ENCODE measurements around the gene ADGRA3. TPM values are rescaled to one million over a fixed set of nuclear protein-coding genes. Genes with fewer than 3 reads are reported as not detected.

The ADGRA3 gene
- total RNA-seq, 1 experiment from 2014 or later, result 41.2 TPM

DNA sequence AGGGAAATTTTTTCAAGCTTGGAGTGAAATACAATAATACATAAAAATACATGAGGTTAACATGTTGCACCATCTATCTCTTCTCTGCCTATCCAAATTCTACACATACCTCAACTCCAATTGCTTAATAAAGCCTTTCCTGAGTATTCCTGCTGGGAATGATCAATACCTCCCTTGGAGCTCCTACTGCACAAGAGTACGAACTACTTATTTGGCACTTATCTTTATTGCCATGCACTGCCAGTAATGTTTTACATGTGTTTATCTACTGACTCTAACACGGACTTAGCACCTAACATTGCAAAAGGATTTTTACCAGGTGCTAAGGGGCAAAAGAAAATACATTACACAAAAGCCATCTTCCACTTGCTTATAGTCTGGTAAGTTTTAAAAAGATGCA is 80.2 kb downstream of the ADGRA3 start:
- no TSS peak for BruUV-seq (replicated peaks)
- ATAC-seq, result no peak

DNA sequence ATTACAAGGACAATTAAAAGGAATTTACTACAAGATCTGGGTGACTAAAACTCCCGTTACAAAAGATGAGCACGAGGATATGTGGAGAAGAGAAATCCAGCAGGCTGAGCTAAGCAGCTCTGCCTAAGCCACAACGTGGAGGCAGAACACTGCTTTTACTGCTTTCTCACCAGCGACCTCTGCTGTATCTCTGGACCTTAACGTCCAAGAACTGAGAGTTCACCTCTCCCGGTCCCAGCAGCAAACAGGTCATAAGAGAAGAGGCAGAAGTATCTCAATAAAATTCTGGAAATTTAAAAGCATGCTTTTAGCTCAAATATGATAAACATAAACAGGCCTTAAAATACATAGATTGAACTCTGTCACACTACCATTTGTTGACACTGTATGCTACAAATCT is 81.0 kb downstream of the ADGRA3 start:
- no peak overlapping the region for H3K27ac ChIP-seq (ENCODE audit: low read length)
- intact Hi-C loops (cut with micrococcal nuclease; ENCODE audit: unreplicated experiment), result no loop called here
- in situ Hi-C loops (cut with HindIII; ENCODE audit: low pct_unique_long_range_greater_than_20kb, low sequenced_read_pairs), result no loop called here
- BruUV-seq (replicated peaks), result no TSS peak
- peak; percentile 81; the same call in 1 of the 2 replicates for ATAC-seq
- H3K27me3 ChIP-seq (ENCODE audit: control insufficient read depth, insufficient read depth, low read length), result no peaks in the 10 kb centered on the region
- no peaks in the 10 kb centered on the region for H3K4me1 ChIP-seq (ENCODE audit: control insufficient read depth, insufficient read depth, low read length)
- DNase-seq (ENCODE audit: low read depth, low spot score), result no peak
- ChIA-PET CTCF (no interaction called here), POLR2A (no interaction called here)
- H3K4me3 ChIP-seq (ENCODE audit: low read depth in 2 of 2, low read length in 2 of 2), result no peak overlapping the region
- TF ChIP-seq TCF7L2 (IDR thresholded peaks at IDR 0.05; ENCODE audit: low read depth, low read length), result no peak
- TF ChIP-seq, protein P1, sequence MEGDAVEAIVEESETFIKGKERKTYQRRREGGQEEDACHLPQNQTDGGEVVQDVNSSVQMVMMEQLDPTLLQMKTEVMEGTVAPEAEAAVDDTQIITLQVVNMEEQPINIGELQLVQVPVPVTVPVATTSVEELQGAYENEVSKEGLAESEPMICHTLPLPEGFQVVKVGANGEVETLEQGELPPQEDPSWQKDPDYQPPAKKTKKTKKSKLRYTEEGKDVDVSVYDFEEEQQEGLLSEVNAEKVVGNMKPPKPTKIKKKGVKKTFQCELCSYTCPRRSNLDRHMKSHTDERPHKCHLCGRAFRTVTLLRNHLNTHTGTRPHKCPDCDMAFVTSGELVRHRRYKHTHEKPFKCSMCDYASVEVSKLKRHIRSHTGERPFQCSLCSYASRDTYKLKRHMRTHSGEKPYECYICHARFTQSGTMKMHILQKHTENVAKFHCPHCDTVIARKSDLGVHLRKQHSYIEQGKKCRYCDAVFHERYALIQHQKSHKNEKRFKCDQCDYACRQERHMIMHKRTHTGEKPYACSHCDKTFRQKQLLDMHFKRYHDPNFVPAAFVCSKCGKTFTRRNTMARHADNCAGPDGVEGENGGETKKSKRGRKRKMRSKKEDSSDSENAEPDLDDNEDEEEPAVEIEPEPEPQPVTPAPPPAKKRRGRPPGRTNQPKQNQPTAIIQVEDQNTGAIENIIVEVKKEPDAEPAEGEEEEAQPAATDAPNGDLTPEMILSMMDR (IDR thresholded peaks at IDR 0.05), result peak; percentile 67
- no peaks in the 10 kb centered on the region for H3K9me3 ChIP-seq (ENCODE audit: control insufficient read depth, insufficient read depth, low read depth, low read length)
- H3K36me3 ChIP-seq (ENCODE audit: control insufficient read depth, insufficient read depth, low read length), result no peaks in the 10 kb centered on the region; the same call in 1 of the 2 replicates

More for the DNA sequence above, 80.2 kb downstream of the ADGRA3 start:
- Histone ChIP-seq H3K4me1 (ENCODE audit: control insufficient read depth, insufficient read depth, low read length) (no peaks in the 10 kb centered on the region), H3K36me3 (ENCODE audit: control insufficient read depth, insufficient read depth, low read length) (no peaks in the 10 kb centered on the region; the same call in 1 of the 2 replicates), H3K27me3 (ENCODE audit: control insufficient read depth, insufficient read depth, low read length) (no peaks in the 10 kb centered on the region), H3K27ac (ENCODE audit: low read length) (no peak overlapping the region), H3K9me3 (ENCODE audit: control insufficient read depth, insufficient read depth, low read depth, low read length) (no peaks in the 10 kb centered on the region), H3K4me3 (ENCODE audit: low read depth in 2 of 2, low read length in 2 of 2) (no peak overlapping the region)
- ChIA-PET POLR2A (no interaction called here), CTCF (no interaction called here)
- in situ Hi-C loops (cut with HindIII; ENCODE audit: low pct_unique_long_range_greater_than_20kb, low sequenced_read_pairs) (no loop called here), intact Hi-C loops (cut with micrococcal nuclease; ENCODE audit: unreplicated experiment) (no loop called here)
- TF ChIP-seq, protein P1 (IDR thresholded peaks at IDR 0.05), result no peak
- TF ChIP-seq, protein P2, sequence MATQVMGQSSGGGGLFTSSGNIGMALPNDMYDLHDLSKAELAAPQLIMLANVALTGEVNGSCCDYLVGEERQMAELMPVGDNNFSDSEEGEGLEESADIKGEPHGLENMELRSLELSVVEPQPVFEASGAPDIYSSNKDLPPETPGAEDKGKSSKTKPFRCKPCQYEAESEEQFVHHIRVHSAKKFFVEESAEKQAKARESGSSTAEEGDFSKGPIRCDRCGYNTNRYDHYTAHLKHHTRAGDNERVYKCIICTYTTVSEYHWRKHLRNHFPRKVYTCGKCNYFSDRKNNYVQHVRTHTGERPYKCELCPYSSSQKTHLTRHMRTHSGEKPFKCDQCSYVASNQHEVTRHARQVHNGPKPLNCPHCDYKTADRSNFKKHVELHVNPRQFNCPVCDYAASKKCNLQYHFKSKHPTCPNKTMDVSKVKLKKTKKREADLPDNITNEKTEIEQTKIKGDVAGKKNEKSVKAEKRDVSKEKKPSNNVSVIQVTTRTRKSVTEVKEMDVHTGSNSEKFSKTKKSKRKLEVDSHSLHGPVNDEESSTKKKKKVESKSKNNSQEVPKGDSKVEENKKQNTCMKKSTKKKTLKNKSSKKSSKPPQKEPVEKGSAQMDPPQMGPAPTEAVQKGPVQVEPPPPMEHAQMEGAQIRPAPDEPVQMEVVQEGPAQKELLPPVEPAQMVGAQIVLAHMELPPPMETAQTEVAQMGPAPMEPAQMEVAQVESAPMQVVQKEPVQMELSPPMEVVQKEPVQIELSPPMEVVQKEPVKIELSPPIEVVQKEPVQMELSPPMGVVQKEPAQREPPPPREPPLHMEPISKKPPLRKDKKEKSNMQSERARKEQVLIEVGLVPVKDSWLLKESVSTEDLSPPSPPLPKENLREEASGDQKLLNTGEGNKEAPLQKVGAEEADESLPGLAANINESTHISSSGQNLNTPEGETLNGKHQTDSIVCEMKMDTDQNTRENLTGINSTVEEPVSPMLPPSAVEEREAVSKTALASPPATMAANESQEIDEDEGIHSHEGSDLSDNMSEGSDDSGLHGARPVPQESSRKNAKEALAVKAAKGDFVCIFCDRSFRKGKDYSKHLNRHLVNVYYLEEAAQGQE (IDR thresholded peaks at IDR 0.05; ENCODE audit: insufficient read depth in 1 of 2, low read depth in 2 of 2, low read length in 1 of 2), result no peak
- TF ChIP-seq SIN3A (IDR thresholded peaks at IDR 0.05; ENCODE audit: borderline replicate concordance, insufficient read depth, low read depth, low read length) (no peak), TCF7L2 (IDR thresholded peaks at IDR 0.05; ENCODE audit: low read depth, low read length) (no peak), POLR2AphosphoS5 (IDR thresholded peaks at IDR 0.05; ENCODE audit: low read depth, low read length) (no peak)
- DNase-seq (ENCODE audit: low read depth, low spot score), result no peak
